ENCODE data around the gene UBE2L5. TPM values are rescaled to one million over a fixed set of nuclear protein-coding genes. Genes with fewer than 3 reads are reported as not detected.

UBE2L5 gene
- total RNA-seq, 2 experiments from 2014 or later = not detected

DNA sequence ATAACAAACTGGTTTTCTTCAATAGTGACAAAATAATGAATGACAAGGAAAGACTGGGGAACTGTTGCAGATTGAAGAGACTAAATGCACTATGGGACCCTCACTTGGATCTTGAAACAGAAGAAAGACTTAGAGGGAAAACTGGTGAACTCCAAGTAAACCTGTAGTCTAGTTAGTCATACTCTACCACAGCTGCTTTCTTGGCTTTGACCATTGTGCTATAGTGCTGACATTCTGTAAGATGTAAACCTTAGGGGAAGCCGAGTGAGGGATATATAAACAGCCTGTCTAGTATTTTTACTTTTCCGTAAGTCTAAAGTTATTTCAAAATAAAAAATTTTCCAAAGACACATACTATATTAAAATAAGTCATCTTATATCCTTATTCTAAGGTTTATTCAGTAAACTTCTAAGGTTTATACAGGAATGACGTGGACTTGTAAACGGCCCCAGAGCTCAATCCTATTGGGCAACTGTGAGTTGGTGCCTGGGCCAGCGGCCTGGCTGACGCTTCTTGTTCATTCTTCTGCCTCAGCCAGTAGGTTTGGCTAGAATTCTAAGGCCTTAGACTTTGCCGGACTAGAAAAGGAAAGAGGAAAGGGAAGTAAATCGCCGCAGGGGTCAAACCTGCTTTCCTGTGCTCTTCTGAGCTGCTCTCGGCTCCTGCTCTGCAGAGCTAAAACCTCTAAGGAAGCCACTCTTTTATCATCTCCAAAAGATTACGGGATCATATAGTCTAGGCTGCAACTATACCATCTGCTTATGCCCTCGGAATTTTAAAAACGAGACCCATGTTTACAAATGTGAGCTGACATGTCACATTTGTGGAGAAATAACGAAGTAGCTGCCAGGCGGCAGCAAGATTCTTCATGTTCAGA, 33.6 kb upstream of the UBE2L5 start:
- peak overlapping the region; percentile 77 for H3K27ac Mint-ChIP-seq
- H3K4me1 Mint-ChIP-seq (ENCODE audit: low read depth) = peaks cover 29% of the 10 kb centered on the region
- intact Hi-C loops (cut with micrococcal nuclease) = no loop called here
- TF ChIP-seq, protein P1, sequence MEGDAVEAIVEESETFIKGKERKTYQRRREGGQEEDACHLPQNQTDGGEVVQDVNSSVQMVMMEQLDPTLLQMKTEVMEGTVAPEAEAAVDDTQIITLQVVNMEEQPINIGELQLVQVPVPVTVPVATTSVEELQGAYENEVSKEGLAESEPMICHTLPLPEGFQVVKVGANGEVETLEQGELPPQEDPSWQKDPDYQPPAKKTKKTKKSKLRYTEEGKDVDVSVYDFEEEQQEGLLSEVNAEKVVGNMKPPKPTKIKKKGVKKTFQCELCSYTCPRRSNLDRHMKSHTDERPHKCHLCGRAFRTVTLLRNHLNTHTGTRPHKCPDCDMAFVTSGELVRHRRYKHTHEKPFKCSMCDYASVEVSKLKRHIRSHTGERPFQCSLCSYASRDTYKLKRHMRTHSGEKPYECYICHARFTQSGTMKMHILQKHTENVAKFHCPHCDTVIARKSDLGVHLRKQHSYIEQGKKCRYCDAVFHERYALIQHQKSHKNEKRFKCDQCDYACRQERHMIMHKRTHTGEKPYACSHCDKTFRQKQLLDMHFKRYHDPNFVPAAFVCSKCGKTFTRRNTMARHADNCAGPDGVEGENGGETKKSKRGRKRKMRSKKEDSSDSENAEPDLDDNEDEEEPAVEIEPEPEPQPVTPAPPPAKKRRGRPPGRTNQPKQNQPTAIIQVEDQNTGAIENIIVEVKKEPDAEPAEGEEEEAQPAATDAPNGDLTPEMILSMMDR (IDR thresholded peaks at IDR 0.05) = no peak
- POLR2A ChIA-PET = interaction anchor here (0.9 to 1.8 kb wide), 6 partner anchors 10 to 245 kb away, joined by 3 to 8 read pairs (median 6); no protein-coding TSS in a partner anchor
- H3K4me3 Mint-ChIP-seq = peak overlapping the region; percentile 49
- CTCF ChIA-PET = interaction anchor here (0.6 to 3.1 kb wide), 6 partner anchors 10 to 256 kb away, joined by 3 to 18 read pairs (median 4); no protein-coding TSS in a partner anchor
- peak; percentile 15 for ATAC-seq
- no peak for DNase-seq
- H3K9me3 Mint-ChIP-seq = no peaks in the 10 kb centered on the region
- H3K27me3 Mint-ChIP-seq = no peaks in the 10 kb centered on the region
- H3K36me3 Mint-ChIP-seq (ENCODE audit: low read depth) = no peaks in the 10 kb centered on the region

DNA sequence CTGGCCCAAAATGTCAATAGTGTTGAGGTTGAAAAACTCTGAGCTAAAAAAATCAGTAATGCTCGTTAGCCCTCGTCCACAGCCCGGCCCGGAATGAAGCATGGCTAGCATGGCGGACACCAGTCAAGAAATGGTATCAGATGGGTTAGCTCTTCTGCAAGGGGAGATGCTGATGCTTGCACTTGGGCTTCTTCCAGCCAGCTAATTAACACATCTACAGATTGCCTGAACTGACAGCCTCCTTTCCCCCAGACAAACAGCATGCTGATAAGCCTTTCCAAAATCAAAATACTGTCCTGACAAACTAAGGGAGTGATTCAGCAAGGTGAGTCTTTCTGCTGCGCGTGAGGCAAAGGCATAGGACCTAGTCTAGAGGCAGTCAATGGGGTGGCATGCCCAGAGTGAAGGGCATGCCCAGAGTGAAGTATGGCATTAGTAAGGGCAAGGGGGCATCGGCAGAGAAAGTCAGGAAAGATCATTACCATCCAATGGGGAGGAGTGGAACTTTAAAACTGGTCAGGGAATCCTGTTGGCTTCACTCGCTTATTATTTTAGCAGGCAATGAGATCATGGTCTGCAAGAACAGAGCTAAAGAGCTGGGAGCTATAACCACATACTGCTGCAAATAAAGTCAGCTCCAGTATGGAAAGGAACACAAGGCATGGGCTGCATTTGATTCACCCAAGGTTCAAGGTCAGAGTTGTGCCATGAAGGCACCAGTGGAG, 30.2 kb upstream of the UBE2L5 start:
- intact Hi-C loops (cut with micrococcal nuclease) = no loop called here
- no peak overlapping the region for H3K27ac Mint-ChIP-seq
- no peaks in the 10 kb centered on the region for H3K27me3 Mint-ChIP-seq
- H3K36me3 Mint-ChIP-seq (ENCODE audit: low read depth) = no peaks in the 10 kb centered on the region
- TF ChIP-seq, protein P1 (IDR thresholded peaks at IDR 0.05) = no peak
- POLR2A ChIA-PET = no interaction called here
- no peaks in the 10 kb centered on the region for H3K9me3 Mint-ChIP-seq
- CTCF ChIA-PET = interaction anchor here (0.9 to 2.8 kb wide), 3 partner anchors 9 to 16 kb away, joined by 3 to 12 read pairs (median 4); no protein-coding TSS in a partner anchor
- DNase-seq (no peak), ATAC-seq (no peak)
- peaks cover 48% of the 10 kb centered on the region for H3K4me1 Mint-ChIP-seq (ENCODE audit: low read depth)
- no peak overlapping the region for H3K4me3 Mint-ChIP-seq

- ChIA-PET CTCF (interaction anchor here (1.2 to 2.8 kb wide), 3 partner anchors 7 to 15 kb away, joined by 4 to 12 read pairs (median 4); no protein-coding TSS in a partner anchor), POLR2A (interaction anchor here (0.7 to 1.1 kb wide), 2 partner anchors 16 to 74 kb away, joined by 3 read pairs; partner anchors contain the start of gene HMGB1)
- Mint-ChIP-seq H3K4me3 (no peak overlapping the region), H3K9me3 (no peaks in the 10 kb centered on the region), H3K27ac (no peak overlapping the region), H3K36me3 (ENCODE audit: low read depth) (no peaks in the 10 kb centered on the region), H3K27me3 (no peaks in the 10 kb centered on the region), H3K4me1 (ENCODE audit: low read depth) (peaks cover 48% of the 10 kb centered on the region)
- TF ChIP-seq, protein P1 (IDR thresholded peaks at IDR 0.05) = no peak
- DNase-seq (no peak), ATAC-seq (no peak)
- intact Hi-C loops (cut with micrococcal nuclease) = no loop called here
Measured at GRCh38 chr13:30392681-30393045, 29.6 kb upstream of the UBE2L5 start.

GRCh38 chr13:30394751-30395191, 27.5 kb upstream of the UBE2L5 start:
- DNase-seq (no peak), ATAC-seq (peak; percentile 76)
- Mint-ChIP-seq H3K4me3 (peak overlapping the region; percentile 78), H3K36me3 (ENCODE audit: low read depth) (no peaks in the 10 kb centered on the region), H3K9me3 (no peaks in the 10 kb centered on the region), H3K27ac (peak overlapping the region; percentile 94), H3K27me3 (no peaks in the 10 kb centered on the region), H3K4me1 (ENCODE audit: low read depth) (peaks cover 32% of the 10 kb centered on the region)
- TF ChIP-seq, protein P1 (IDR thresholded peaks at IDR 0.05) = no peak
- CTCF ChIA-PET = interaction anchor here (0.7 to 3.7 kb wide), 12 partner anchors 9 to 280 kb away, joined by 3 to 19 read pairs (median 4); no protein-coding TSS in a partner anchor
- POLR2A ChIA-PET = interaction anchor here (0.8 to 2.7 kb wide), 7 partner anchors 9 to 20 kb away, joined by 3 to 10 read pairs (median 4); no protein-coding TSS in a partner anchor
- intact Hi-C loops (cut with micrococcal nuclease) = loop anchor here (2.0 kb wide), 1 partner anchor 18 kb away; no protein-coding TSS in a partner anchor
